ENCODE measurements around the gene RSPH6A. TPM values are rescaled to one million over a fixed set of nuclear protein-coding genes. Genes with fewer than 3 reads are reported as not detected.
A peak's percentile ranks its signal among the peaks of the same experiment; 100 is the strongest.

Gene RSPH6A
- polyA plus RNA-seq, 1 donor from 2014 or later: not detected

DNA sequence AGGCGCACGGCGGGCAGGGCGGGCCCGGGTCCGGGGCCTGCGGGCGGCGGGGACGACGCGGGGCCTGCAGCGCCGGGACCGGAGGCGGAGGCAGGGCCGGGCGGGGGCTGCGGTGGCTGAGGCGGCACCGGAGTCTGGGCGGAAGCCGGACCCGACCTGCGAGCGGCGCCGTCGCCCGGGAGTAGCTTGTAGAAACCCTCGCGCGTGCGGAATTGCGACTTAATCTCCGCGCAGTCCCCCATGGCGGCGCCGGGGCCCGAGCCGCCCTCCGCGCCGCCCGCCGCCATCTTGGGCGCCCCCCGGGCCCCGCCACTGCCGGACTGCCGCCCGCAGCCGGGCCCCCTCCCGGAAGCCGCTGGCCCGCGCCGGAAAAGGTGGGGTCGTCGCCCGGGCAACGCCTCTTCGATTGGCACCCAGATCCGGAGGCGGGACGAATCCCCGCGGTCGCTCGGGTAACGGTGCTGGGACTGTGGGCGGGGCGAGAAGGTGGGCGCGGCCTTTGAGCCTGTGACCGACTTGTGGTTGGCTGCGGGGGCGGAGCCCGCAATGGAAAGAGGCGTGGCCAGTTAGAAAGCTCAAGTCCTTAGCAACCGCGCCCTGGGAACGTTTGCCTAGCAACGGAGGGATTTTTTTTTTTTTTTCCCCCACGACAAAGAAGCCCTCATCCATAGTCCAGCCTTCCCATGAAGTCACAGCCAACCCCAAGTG is 22.5 kb downstream of the RSPH6A start, which contains the start of gene DMWD:
Gene DMWD, minus strand, starts transcription at position 376 of the 708 bp plus-strand sequence. Its CDS starts 89 bp downstream, at position 287.
- Histone ChIP-seq H3K27ac (ENCODE audit: low read length) (peak within 1 kb of the TSS; percentile 85), H3K4me2 (ENCODE audit: low read length) (peak within 1 kb of the TSS; percentile 98), H4K20me1 (ENCODE audit: insufficient read depth) (no peaks in the 10 kb centered on the region), H3K9me3 (ENCODE audit: low read length) (no peaks in the 10 kb centered on the region), H3K36me3 (ENCODE audit: insufficient read depth, low read length) (peaks cover 6% of the 10 kb centered on the region), H2AFZ (ENCODE audit: low read depth, low read length) (peak within 1 kb of the TSS; percentile 18), H3K9ac (ENCODE audit: low read length) (peak within 1 kb of the TSS; percentile 87), H3K27me3 (ENCODE audit: insufficient read depth, low read depth, low read length) (no peaks in the 10 kb centered on the region), H3K4me3 (ENCODE audit: low read length) (peak within 1 kb of the TSS; percentile 94), H3K79me2 (replicated peaks; ENCODE audit: insufficient read depth, low read length) (peaks cover 25% of the 10 kb centered on the region), H3F3A (ENCODE audit: insufficient read depth, low read length, poor library complexity, severe bottlenecking) (no peaks in the 10 kb centered on the region), H3K9me2 (ENCODE audit: insufficient read depth, low read length) (no peaks in the 10 kb centered on the region)
- peak; percentile 46 for TF ChIP-seq POLR2AphosphoS5 (IDR thresholded peaks at IDR 0.05)
- peak; percentile 95 for TF ChIP-seq MXI1 (conservative IDR thresholded peaks at IDR 0.05; ENCODE audit: poor library complexity, severe bottlenecking)
- TF ChIP-seq RAD21 (conservative IDR thresholded peaks at IDR 0.05): no peak
- TF ChIP-seq, protein P1, sequence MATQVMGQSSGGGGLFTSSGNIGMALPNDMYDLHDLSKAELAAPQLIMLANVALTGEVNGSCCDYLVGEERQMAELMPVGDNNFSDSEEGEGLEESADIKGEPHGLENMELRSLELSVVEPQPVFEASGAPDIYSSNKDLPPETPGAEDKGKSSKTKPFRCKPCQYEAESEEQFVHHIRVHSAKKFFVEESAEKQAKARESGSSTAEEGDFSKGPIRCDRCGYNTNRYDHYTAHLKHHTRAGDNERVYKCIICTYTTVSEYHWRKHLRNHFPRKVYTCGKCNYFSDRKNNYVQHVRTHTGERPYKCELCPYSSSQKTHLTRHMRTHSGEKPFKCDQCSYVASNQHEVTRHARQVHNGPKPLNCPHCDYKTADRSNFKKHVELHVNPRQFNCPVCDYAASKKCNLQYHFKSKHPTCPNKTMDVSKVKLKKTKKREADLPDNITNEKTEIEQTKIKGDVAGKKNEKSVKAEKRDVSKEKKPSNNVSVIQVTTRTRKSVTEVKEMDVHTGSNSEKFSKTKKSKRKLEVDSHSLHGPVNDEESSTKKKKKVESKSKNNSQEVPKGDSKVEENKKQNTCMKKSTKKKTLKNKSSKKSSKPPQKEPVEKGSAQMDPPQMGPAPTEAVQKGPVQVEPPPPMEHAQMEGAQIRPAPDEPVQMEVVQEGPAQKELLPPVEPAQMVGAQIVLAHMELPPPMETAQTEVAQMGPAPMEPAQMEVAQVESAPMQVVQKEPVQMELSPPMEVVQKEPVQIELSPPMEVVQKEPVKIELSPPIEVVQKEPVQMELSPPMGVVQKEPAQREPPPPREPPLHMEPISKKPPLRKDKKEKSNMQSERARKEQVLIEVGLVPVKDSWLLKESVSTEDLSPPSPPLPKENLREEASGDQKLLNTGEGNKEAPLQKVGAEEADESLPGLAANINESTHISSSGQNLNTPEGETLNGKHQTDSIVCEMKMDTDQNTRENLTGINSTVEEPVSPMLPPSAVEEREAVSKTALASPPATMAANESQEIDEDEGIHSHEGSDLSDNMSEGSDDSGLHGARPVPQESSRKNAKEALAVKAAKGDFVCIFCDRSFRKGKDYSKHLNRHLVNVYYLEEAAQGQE (IDR thresholded peaks at IDR 0.05; ENCODE audit: borderline replicate concordance): no peak
- no peak for TF ChIP-seq SMC3 (conservative IDR thresholded peaks at IDR 0.05; ENCODE audit: poor library complexity)
- peak; percentile 35 for TF ChIP-seq EP300 (conservative IDR thresholded peaks at IDR 0.05; ENCODE audit: poor library complexity, severe bottlenecking)
- TF ChIP-seq, protein P2, sequence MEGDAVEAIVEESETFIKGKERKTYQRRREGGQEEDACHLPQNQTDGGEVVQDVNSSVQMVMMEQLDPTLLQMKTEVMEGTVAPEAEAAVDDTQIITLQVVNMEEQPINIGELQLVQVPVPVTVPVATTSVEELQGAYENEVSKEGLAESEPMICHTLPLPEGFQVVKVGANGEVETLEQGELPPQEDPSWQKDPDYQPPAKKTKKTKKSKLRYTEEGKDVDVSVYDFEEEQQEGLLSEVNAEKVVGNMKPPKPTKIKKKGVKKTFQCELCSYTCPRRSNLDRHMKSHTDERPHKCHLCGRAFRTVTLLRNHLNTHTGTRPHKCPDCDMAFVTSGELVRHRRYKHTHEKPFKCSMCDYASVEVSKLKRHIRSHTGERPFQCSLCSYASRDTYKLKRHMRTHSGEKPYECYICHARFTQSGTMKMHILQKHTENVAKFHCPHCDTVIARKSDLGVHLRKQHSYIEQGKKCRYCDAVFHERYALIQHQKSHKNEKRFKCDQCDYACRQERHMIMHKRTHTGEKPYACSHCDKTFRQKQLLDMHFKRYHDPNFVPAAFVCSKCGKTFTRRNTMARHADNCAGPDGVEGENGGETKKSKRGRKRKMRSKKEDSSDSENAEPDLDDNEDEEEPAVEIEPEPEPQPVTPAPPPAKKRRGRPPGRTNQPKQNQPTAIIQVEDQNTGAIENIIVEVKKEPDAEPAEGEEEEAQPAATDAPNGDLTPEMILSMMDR (IDR thresholded peaks at IDR 0.05; ENCODE audit: poor library complexity, severe bottlenecking): no peak
- no peak for TF ChIP-seq TAF1 (IDR thresholded peaks at IDR 0.05; ENCODE audit: low read depth)
- no peak for TF ChIP-seq EZH2 (IDR thresholded peaks at IDR 0.05; ENCODE audit: borderline replicate concordance, insufficient read depth, low read length, poor library complexity, severe bottlenecking)

DNA sequence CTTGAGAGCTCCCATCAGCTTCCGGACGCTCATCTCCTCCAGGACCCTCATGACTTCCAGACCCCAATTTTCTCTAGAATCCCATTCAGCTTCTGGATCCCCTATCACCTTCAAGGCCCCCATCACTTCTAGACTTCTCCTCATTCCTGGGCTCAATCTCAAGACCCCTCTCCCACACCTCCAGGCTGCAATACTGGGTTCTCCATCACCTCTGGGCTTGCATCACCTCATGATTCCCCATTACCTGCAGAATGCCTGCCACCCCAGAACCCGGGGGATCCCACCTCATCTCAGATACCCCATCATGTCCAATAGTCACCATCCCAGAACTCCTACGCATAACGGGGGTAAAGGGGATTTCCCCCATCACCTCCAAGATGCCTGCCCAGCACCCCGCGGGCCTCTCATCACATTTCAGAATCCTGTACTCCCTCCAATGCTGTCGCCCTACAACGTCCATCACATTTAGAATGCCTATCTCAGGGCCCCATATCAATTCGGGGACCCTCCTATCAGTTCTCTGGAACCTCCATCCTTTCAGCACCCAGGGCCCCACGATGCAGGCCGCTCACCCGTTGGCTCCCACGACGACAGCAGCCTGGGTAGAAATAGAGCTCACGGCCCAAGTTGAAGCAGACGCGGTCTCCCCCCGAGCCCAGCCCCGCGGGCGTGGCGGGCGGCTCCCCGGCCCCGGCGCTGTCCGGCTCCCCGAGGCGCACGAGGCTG is 23.2 kb downstream of the RSPH6A start:
- H3K4me2 ChIP-seq (ENCODE audit: low read length): peak overlapping the region; percentile 98
- H3K9ac ChIP-seq (ENCODE audit: low read length): peak overlapping the region; percentile 87
- no peaks in the 10 kb centered on the region for H3F3A ChIP-seq (ENCODE audit: insufficient read depth, low read length, poor library complexity, severe bottlenecking)
- no peaks in the 10 kb centered on the region for H4K20me1 ChIP-seq (ENCODE audit: insufficient read depth)
- no peaks in the 10 kb centered on the region for H3K9me2 ChIP-seq (ENCODE audit: insufficient read depth, low read length)
- peak overlapping the region; percentile 94 for H3K4me3 ChIP-seq (ENCODE audit: low read length)
- H2AFZ ChIP-seq (ENCODE audit: low read depth, low read length): no peak overlapping the region
- H3K36me3 ChIP-seq (ENCODE audit: insufficient read depth, low read length): peaks cover 6% of the 10 kb centered on the region
- H3K27me3 ChIP-seq (ENCODE audit: insufficient read depth, low read depth, low read length): no peaks in the 10 kb centered on the region
- H3K79me2 ChIP-seq (replicated peaks; ENCODE audit: insufficient read depth, low read length): peaks cover 25% of the 10 kb centered on the region
- no peak for TF ChIP-seq MXI1 (conservative IDR thresholded peaks at IDR 0.05; ENCODE audit: poor library complexity, severe bottlenecking)
- no peak for TF ChIP-seq RAD21 (conservative IDR thresholded peaks at IDR 0.05)
- TF ChIP-seq, protein P2 (IDR thresholded peaks at IDR 0.05; ENCODE audit: poor library complexity, severe bottlenecking): no peak
- no peak for TF ChIP-seq EZH2 (IDR thresholded peaks at IDR 0.05; ENCODE audit: borderline replicate concordance, insufficient read depth, low read length, poor library complexity, severe bottlenecking)
- TF ChIP-seq POLR2AphosphoS5 (IDR thresholded peaks at IDR 0.05): no peak
- no peaks in the 10 kb centered on the region for H3K9me3 ChIP-seq (ENCODE audit: low read length)
- peak overlapping the region; percentile 55 for H3K27ac ChIP-seq (ENCODE audit: low read length)
